Activated CD4-positive, alpha-beta T cell treated with anti-CD3 and anti-CD28 coated beads for 24 hours (primary cell): ENCODE data around the gene HIVEP3.

Experiments
- DNase-seq, 2 donors: peaks; one replicate each; pipeline ENCODE4 v3.0.0-alpha.2; 2020; ENCODE audit warnings: low read depth in 2 of 2

Gene HIVEP3

DNA sequence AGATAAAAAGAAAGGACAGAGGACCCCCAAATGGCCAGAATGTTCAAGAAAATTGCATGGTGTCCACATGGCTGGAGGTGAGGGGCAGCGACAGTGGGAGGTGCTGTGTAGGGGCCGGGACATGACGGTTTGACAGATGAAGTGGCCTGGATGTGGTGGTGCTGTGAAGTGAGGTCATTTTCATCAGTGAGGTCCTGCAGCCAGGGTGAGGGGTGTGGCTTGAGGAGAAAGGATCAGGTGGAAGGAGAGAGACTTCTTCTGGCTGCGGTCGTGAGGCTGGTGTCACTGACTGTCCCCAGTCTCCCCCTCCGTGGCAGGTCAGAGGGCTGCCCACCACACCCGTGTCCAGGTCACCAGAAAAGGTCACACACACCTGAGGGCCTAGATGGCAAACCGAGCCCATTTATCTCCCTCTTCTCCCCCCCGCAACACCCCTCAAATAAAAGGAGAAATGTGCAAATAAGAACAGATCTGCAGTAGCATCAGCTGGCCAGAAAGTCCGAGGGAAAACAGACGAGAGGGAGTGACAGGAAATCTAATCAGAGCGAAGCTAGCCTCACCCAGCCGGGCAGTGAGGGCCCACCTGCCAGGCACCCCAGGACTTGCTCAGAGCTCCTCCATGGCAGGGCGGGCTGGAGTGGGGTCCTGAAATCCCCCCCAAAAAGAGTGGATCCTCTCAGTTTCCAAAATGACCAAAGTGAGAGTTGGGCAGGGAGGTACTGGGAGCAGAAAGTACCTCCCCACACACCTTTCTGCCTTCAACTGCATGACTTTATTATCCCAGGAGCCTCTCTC, 285.7 kb downstream of the HIVEP3 start:
- no peak for DNase-seq

DNA sequence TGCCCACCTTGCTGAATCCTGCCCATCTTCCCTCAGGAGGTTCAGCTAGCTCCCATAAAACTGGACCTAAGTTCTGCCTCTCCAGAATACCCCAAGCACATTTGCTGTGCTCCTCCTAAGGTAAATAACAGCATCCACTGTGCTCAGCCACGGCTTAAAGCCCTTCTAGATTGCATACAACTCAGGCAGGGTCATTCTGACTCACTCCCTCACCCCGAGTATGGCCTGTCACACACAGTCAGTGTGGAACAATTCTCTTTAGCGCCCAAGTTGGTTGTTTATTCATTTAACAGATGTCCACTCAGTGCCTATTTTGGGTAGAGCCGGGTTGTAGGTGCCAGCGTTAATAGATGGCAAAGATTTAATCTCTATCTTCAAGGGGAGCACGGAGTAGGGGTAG, 286.8 kb downstream of the HIVEP3 start:
- DNase-seq, result no peak

DNA sequence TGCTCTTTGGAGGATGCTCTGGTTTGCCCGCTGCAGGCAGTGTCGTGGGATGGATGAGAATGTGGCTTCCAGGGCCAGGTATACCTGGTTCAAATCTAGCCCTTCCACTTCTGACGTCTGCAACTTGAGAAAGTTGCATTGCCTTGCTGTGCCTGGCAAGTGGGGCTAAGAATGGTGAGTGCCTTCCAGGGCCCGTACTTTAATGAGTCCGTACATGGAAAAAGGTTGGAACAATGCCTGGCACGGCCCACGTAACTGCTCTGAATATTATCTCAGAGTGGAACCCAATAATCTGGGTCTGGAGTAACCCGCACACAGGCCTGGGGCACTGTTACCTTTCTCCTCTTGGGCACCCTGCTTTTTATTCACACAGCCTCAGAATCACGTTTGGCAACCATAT, 287.6 kb downstream of the HIVEP3 start:
- DNase-seq, result no peak

DNA sequence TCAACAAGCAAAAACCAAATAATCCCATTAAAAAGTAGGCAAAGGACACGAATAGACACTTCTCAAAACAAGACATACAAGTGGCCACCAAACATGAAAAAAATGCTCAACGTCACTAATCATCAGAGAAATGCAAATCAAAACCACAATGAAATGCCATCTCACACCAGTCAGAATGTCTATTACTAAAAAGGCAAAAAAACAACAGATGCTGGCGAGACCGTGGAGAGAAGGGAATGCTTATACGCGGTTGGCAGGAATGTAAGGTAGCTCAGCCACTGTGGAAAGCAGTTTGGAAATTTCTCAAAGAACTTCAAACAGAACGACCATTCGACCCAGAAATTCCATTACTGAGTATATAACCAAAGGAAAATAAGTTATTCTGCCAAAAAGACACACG, 289.2 kb downstream of the HIVEP3 start:
- no peak for DNase-seq

DNA sequence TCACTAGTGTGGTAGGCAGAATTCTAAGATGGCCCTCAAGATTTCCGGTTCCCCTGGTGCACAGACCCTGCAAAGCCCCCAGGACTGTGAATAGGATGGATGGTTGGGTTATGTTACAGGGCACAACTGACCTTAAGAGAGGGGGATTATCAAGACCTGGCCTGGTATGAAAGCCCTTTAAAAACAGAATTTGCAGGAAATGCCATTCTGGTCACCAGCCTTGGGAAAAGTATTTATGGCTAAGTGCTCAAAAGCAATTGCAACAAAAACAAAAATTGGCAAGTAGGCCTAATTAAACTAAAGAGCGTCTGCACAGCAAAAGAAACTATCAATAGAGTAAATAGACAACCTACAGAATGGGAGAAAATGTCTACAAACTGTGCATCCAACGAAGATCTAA, 289.6 kb downstream of the HIVEP3 start:
- no peak for DNase-seq

DNA sequence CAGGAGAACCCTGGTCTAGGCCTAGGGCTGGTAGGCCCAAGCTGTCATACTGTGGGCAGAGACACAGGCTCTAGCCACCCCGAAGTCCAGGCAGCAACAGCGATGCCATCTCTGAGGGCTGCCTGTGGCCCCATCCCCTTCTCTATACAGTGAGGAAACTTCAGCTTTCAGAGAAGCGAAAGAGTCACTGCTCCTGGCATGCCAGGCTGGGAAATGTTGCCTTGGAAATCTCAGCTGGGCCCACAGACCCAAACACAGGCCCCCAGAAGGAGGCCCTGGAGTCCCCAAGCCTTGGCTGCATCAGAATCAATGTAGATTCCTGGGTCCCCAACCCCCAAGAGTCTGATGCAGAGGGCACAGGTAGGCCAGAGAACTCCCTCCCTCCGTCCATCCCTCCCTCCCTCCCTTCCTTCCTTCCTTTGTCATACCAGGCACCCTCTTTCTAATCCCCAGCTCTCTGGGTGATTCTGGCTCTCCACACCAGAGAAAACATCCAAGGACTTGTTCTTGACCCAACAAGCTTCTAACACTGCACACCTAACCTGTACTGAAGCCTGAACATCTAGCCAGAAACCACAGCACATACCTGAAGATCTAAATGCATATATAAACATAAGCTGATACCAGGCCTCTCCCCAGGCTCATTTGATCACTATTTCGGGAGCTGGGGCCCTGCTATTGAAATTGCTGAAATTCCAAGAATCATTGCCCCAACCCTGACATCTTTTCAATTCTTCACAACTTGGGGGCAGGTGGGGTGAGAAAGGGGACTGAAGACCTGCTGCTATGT, 291.0 kb downstream of the HIVEP3 start:
- no peak for DNase-seq

DNA sequence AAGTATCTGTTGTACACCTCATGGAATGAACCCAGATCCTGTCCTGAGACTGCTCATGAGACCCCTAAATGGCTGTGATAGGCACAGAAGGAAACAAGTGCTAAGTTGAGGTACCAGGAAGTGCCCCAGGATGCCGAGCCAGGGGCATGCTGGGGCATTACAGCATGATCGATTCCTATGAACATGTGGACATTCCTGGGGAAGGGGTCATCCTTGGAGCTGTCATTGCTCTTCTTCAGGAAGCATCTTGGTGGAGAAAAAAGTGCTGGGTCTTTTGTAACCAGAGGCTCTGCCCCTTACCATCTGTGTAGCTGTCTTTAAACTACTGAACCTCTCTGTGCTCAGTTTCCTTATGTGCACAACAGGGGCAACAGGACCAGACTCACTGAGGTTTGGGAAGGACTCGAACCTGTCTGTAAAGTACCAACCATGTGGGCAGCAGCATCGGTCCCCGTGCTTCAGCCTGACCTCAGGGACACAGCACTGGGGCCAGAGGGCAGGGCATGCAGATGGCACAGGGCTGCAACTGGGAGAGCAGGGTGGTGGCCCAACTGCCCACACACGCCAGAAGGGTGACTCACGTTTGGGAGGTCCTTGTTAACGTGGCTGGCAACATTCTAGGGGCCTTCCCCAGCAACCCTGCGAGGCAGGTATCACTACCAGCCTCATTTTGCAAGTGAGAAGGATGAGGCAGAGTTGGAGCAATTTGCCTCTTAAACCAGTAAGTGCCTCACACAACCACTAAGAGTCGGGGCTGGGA, 291.9 kb downstream of the HIVEP3 start:
- DNase-seq, result peak; percentile 29 to 32

DNA sequence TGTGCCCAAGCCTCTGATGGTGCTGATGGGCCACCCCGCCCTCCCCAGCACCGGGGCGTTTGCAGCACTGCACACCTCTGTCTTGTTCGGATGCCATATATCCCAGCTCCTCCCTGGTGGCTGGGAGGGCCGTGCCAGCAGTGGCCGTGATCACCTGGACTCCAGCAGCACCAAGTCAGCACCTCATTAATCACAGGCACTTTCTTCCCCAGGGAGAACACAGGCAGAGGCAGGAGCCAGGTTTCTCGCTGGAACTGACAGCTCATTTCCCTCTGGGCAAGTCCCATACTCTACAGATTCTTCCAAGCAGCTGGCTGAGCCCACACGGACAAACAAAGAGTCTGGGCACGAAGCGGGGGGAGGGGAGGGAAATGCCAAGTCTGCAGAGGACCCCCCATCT, 292.6 kb downstream of the HIVEP3 start:
- DNase-seq, result no peak

DNA sequence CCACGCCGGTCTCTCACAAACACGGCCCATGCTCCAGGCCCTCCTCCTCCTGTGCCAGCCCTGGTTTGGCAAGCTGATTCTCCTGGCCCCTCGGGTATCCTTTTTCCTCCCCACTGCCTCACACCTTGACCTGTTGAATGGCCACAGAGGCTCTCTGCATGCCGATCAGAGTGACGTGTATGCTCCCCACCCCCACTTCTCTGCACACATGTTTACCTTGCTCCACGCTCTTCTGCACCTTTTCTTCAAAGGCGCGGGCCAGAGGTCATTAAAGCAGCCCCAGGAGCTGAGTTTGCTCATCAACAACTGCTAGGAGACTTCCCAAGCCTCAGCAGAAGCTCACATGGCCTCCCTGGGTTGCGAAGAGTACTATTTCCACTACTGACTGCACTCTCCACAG, 295.0 kb downstream of the HIVEP3 start:
- DNase-seq, result no peak

DNA sequence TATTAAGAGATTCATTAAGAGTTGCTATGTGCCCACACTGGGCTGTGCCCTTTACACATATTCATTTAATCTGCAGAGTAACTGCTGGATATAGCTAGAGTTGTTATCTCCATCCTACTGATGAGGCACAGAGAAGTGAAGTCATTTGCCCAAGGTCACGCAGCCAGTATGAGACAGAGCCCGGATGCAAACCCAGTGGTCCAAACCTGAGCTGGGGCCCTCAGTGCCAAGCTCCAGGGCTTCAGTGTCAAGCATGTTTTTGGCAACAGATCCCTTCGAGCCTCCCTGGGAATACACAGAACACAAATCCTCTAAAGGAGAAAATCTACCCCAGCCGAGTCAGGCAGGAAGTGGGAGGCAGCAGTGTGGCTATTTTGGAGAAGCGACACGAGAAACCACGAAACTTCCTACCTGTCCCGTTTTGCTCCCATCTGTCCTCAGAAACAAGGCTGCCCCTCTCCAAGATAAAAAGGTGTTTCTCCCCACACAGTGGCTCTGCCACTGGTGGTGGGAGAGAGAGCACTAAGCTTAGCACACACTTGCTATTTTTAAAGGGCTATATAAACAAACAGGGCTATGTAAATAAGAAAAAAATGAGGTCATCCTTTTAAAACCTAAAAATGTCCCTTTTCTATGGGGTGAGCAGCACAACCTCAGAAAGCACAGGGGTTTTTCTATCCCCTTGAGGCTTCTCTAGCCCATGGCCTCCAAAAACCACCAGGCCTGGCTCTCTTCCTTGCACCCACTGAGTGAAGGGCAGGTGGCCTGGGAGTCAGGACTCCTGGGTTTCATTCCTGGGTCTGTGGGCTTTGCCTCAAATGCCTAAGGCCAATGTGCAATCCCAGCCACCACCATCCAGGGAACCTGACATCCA, 295.6 kb downstream of the HIVEP3 start:
- no peak for DNase-seq

DNA sequence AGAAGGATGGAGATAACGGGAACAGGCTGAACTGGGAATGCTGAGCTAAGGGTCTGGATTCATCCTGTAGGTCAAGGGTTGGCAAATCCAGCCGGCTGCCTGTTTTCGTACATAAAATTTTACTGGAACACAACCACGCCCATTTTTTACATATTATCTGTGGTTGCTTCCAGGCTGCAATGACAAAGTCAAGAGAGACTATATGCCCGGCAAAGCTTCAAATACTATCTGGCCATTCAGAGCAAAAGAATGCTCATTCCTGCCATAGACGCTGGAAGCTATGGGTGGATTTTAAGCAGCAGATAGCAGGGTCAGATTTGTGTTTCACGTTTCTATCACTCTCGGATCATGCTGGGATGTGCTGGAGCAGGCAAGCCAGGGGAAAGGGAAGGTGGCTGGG, 296.3 kb downstream of the HIVEP3 start:
- no peak for DNase-seq

DNA sequence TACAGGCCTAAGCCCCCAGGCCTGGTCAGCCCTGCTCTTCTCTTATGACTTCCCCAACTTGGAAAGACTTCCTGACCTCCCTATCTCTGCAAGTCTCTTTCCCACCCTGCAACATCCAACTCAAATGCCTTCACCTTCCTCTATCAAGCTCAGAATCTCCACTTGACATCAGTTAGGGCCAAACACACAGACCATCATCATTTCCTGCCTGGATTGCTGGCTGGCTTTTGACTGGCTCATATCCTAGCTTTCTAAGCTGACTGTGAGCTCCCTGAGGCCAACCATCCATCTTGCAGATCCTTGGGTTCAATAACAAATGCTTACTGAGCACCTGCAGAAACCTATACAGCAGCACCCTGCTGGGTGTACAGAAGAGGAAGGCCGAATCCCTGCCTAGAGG, 296.9 kb downstream of the HIVEP3 start:
- no peak for DNase-seq

DNA sequence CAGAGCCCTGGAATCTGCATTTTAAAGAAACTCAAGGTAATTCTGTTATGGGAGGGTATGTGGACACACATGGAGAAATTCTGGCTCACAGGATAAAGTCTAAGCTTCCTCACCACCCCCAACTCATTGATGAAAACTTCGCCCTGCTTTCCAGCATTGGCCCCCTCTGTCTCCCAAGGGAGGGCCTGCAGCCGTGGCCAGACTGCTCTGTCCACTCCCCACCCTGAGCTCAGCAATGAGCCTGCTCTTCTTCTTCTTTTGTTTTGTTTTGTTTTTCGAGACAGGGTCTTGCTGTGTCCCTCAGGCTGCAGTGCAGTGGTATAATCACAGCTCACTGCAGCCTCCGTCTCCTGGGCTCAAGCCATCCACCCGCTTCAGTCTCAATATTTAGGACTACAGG, 297.5 kb downstream of the HIVEP3 start:
- DNase-seq, result no peak

DNA sequence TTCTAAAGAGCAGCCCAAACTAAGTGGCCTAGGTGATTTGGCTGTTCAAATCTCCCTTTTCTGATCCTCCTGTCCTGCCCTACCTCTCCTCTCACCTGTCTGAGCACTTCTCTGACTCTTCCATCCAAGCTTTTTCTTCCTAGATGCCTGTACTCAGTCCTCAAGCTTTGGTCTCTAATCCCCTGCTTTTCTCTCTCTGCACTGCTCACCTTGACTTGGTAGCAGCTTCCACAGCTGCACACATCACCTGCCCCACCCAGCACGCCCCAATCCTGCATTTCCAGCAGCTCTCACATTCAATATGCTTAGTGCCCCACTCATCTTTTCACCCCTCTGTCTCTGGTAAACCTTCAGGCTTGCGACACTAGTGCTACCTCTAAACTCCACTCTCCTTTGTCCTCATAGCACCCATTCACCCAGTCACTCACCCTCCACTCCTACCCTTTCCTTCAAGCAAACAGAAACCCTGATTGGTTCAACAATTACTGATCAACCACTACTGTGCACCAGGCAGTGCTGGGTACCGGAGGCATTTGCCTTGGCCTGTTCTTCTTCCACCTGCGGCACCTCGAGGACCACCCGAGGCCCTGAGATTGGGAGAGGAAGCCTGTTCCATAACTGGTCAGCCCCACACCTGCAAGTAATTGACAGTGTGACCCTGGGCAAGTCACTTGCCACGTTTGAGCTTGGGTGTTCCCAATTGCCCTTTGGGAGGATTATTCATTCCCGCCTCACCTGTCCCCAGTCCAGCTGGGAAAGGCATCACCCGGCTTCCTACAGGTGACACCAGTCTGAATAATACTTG, 298.2 kb downstream of the HIVEP3 start:
- no peak for DNase-seq

DNA sequence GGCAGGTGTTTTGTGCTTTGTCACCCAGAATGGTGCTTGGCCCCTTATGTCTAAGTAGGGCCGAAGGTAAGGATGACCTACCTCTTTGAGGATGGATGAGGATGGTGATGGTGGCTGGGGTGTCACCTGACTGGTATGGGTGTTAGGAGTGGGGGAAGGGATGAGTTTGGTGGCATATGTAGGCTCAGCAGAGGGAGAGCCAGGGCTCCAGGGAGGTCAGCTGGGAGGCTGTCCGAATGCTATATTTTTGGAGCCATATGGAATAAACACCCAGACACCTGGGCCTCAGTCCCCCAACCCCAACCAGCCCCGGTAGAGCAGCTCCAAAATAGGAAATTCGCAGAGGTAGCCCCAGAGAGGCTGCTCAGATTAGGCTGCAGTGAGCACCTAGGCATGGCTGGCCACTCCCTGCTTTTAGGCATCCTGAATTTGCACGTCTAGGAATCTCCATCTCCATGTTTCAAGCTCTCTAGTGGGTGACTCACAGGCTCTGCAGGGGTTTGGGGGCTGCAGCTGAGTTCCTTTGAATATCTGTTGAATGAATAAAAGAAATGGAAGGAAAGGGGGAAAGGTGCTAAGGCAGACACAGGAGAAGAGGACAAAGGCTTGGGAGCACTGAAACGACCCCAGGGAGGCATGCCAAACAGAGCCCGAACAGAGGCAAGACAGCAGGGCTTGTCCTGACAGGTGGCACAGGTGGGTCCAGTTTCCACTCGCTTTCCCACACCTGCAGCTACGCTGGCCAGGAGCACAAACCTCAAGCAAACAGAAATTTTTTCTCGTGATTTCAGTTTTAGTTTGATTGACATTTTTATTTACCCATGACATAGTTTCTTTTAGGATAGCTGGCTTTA, 299.0 kb downstream of the HIVEP3 start:
- DNase-seq, result no peak

DNA sequence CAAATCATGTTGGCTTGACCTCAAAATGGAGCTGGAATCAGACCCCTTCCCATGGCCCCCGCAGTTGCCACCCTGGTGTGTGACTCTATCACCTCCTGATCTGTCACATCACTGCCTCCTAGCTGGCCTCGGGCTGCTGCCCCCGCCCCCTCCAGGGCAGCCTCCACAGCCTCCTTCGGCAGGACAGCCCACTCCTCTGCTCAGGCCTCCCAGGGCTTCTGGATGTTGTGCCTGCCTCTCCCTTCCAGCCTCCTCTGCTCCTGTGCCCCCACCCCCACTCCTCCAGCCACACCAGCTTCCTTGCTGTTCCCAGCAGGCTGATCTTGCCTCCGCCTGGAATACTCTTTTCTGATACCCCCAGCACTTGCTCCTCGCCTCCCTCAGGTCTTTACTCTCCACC, 299.9 kb downstream of the HIVEP3 start:
- DNase-seq, result no peak

DNA sequence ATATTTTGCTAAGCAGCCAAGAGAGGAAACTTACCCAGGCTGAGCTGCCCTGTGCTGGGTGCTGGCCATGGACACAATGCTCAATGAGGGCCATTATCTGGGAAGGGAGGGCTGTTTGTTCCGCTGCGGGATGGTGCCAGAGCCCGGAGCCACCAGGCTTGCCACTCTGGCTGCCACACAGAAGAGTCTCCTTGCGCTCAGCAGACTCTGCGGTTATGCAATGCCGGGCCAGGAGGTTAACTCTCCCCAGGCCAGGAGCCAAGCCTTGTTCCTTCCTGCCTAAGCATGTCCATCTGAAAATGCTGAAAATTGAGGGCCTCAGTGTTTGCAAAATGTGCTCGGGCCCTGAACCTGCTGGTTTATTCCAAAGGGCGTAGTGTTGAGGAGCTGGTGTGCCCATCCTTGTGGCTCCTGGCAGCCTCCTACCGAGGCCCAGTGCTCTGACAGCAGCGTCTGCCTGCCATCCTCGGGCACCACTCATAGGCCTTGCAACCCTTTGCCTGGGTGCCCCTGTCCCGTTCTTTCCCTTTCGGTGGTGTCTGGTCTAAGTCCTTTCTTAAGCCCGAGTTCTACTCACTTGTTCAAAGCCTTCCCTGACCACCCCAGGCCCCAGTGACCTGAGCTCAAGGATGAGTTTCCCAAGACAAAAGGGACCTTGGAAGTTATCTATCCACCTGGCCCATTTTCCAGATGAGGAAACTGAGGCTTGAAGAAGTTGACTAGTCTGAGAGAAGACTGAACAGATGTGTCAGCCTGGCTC, 300.5 kb downstream of the HIVEP3 start:
- no peak for DNase-seq

DNA sequence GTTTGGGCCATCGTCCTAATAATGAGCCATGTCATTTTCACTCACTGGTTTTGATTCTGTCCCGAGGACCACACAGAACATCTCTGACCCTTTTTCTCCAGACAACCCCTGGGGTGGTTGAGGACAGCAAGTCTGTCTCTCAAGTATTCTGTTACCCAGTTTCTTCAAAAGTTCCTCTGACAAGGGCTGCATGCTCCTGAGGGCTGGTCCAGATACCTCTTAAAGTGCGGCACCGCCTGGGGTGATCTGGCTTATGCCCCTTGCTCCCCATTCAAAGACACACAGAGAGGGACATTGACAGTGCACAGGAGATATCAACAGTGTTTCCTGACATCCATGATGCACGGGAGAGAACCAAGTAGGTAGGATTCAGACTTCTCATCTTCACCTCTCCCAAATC, 301.4 kb downstream of the HIVEP3 start:
- DNase-seq, result no peak

DNA sequence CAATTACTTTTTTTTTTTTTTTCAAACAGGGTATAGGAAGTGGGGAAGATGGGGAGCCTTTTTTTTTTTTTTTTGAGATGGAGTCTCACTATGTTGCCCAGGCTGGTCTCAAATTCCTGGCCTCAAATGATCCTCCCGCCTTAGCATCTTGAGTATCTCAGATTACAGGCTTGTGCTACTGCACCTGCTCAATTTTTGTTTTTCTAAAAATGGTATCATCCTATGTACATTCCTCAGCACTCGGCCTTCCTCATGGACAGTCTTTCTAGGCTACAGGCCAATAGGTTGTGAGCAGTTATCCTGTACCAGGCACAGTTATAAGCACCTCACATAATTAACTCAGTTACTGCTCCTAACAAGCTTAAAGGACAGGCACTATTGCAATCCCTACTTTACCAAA, 302.2 kb downstream of the HIVEP3 start:
- no peak for DNase-seq
